ENCODE results near the gene AURKAIP1. TPM values are rescaled to one million over a fixed set of nuclear protein-coding genes. Genes with fewer than 3 reads are reported as not detected.
A peak's percentile ranks its signal among the peaks of the same experiment; 100 is the strongest.

The AURKAIP1 gene
- polyA plus RNA-seq, 1 donor (not counting 4 experiments of a cell fraction or from before 2014, with no cell fraction given): 86.9 TPM

GRCh38 chr1:1360506-1361169 is 14.4 kb downstream of the AURKAIP1 start:
- H3K9ac ChIP-seq (ENCODE audit: control insufficient read depth, extremely low read depth, insufficient read depth, low read length): no peak overlapping the region
- peak; percentile 81 for FAIRE-seq

GRCh38 chr1:1359664-1360468 is 15.1 kb downstream of the AURKAIP1 start:
- H3K27ac ChIP-seq (ENCODE audit: control insufficient read depth, insufficient read depth, low read length): no peak overlapping the region
- no peak overlapping the region for H2AFZ ChIP-seq (ENCODE audit: control insufficient read depth, low read length)
- H3K27me3 ChIP-seq (ENCODE audit: control insufficient read depth, extremely low read depth, insufficient read depth, low read length): peaks cover under 1% of the 10 kb centered on the region
- no peaks in the 10 kb centered on the region for H3K36me3 ChIP-seq (ENCODE audit: control insufficient read depth in 2 of 2, extremely low read depth in 1 of 2, insufficient read depth in 2 of 2, low read length in 2 of 2)
- H3K4me3 ChIP-seq (ENCODE audit: control insufficient read depth in 2 of 3, extremely low read depth in 1 of 3, insufficient read depth in 2 of 3, low read depth in 1 of 3, low read length in 3 of 3): no peak overlapping the region
- FAIRE-seq: no peak
- no peak overlapping the region for H3K4me2 ChIP-seq (ENCODE audit: control insufficient read depth, extremely low read depth, insufficient read depth, low read depth, low read length)
- no peak overlapping the region for H3K9ac ChIP-seq (ENCODE audit: control insufficient read depth, extremely low read depth, insufficient read depth, low read length)
- dilution Hi-C loops (cut with MboI; ENCODE audit: extremely low pct_ligation_motif_present, low sequenced_read_pairs): no loop called here
- no peaks in the 10 kb centered on the region for H3K79me2 ChIP-seq (ENCODE audit: control insufficient read depth, insufficient read depth, low read length)
- peaks cover 25% of the 10 kb centered on the region for H3K4me1 ChIP-seq (ENCODE audit: control insufficient read depth, extremely low read depth, insufficient read depth, low read length)
- no peak for DNase-seq (ENCODE audit: low read depth, low spot score)
- H3K9me3 ChIP-seq (ENCODE audit: control insufficient read depth, low read depth, low read length): no peaks in the 10 kb centered on the region
- no peaks in the 10 kb centered on the region for H4K20me1 ChIP-seq (ENCODE audit: control insufficient read depth, extremely low read depth, insufficient read depth, low read length)
- TF ChIP-seq CTCF (optimal IDR thresholded peaks at IDR 0.05 in 1 of 3, IDR thresholded peaks at IDR 0.05 in 1 of 3, conservative IDR thresholded peaks at IDR 0.05 in 1 of 3; ENCODE audit: extremely low read depth in 1 of 3, insufficient read depth in 2 of 3, low read length in 3 of 3) (no peak), EZH2 (IDR thresholded peaks at IDR 0.05; ENCODE audit: low read length) (no peak)
- no peaks in the 10 kb centered on the region for H3K9me1 ChIP-seq (ENCODE audit: control insufficient read depth, extremely low read depth, insufficient read depth, low read length)

More at GRCh38 chr1:1360506-1361169, 14.4 kb downstream of the AURKAIP1 start:
- dilution Hi-C loops (cut with MboI; ENCODE audit: extremely low pct_ligation_motif_present, low sequenced_read_pairs): no loop called here
- Histone ChIP-seq H2AFZ (ENCODE audit: control insufficient read depth, low read length) (no peak overlapping the region), H4K20me1 (ENCODE audit: control insufficient read depth, extremely low read depth, insufficient read depth, low read length) (no peaks in the 10 kb centered on the region), H3K9me1 (ENCODE audit: control insufficient read depth, extremely low read depth, insufficient read depth, low read length) (no peaks in the 10 kb centered on the region), H3K4me3 (ENCODE audit: control insufficient read depth in 2 of 3, extremely low read depth in 1 of 3, insufficient read depth in 2 of 3, low read depth in 1 of 3, low read length in 3 of 3) (no peak overlapping the region), H3K4me1 (ENCODE audit: control insufficient read depth, extremely low read depth, insufficient read depth, low read length) (peaks cover 25% of the 10 kb centered on the region), H3K36me3 (ENCODE audit: control insufficient read depth in 2 of 2, extremely low read depth in 1 of 2, insufficient read depth in 2 of 2, low read length in 2 of 2) (no peaks in the 10 kb centered on the region), H3K27me3 (ENCODE audit: control insufficient read depth, extremely low read depth, insufficient read depth, low read length) (no peaks in the 10 kb centered on the region), H3K79me2 (ENCODE audit: control insufficient read depth, insufficient read depth, low read length) (no peaks in the 10 kb centered on the region), H3K9me3 (ENCODE audit: control insufficient read depth, low read depth, low read length) (no peaks in the 10 kb centered on the region), H3K27ac (ENCODE audit: control insufficient read depth, insufficient read depth, low read length) (no peak overlapping the region), H3K4me2 (ENCODE audit: control insufficient read depth, extremely low read depth, insufficient read depth, low read depth, low read length) (peak overlapping the region; percentile 46)
- DNase-seq (ENCODE audit: low read depth, low spot score): no peak
- TF ChIP-seq CTCF (optimal IDR thresholded peaks at IDR 0.05 in 1 of 3, IDR thresholded peaks at IDR 0.05 in 1 of 3, conservative IDR thresholded peaks at IDR 0.05 in 1 of 3; ENCODE audit: extremely low read depth in 1 of 3, insufficient read depth in 2 of 3, low read length in 3 of 3) (no peak), EZH2 (IDR thresholded peaks at IDR 0.05; ENCODE audit: low read length) (no peak)

Measured in keratinocyte (primary cell).